IPS-20b (cell line): ENCODE measurements around the gene SOBP.

Experiments used
- H3K27ac ChIP-seq: one replicate; pipeline ENCODE4 v1.5.1; 2013; ENCODE audit warnings: low read length
- H3K27me3 ChIP-seq: 2 replicates; pipeline ENCODE4 v1.6.1; 2013; ENCODE audit warnings: mild to moderate bottlenecking, low read length, inconsistent platforms; ENCODE audit not compliant: insufficient read depth
- H3K36me3 ChIP-seq: 2 replicates; pipeline ENCODE4 v1.6.1; 2013; ENCODE audit warnings: low read depth, mild to moderate bottlenecking, inconsistent platforms, low read length, moderate library complexity; ENCODE audit not compliant: insufficient read depth
- H3K4me1 ChIP-seq: 2 replicates; pipeline ENCODE4 v1.6.1; 2013; ENCODE audit warnings: mild to moderate bottlenecking, control low read depth, inconsistent platforms, low read length, moderate library complexity; ENCODE audit not compliant: insufficient read depth
- H3K4me3 ChIP-seq: 2 replicates; pipeline ENCODE4 v1.5.1; 2013; ENCODE audit warnings: mild to moderate bottlenecking, low read length, inconsistent platforms
- H3K9ac ChIP-seq: 2 replicates; pipeline ENCODE4 v1.6.1; 2013; ENCODE audit warnings: low read depth, mild to moderate bottlenecking, inconsistent platforms, low read length, moderate library complexity
- H3K9me3 ChIP-seq: 2 replicates; pipeline ENCODE4 v1.6.1; 2013; ENCODE audit warnings: mild to moderate bottlenecking, low read depth, low read length, inconsistent platforms; ENCODE audit not compliant: insufficient read depth

SOBP gene

DNA sequence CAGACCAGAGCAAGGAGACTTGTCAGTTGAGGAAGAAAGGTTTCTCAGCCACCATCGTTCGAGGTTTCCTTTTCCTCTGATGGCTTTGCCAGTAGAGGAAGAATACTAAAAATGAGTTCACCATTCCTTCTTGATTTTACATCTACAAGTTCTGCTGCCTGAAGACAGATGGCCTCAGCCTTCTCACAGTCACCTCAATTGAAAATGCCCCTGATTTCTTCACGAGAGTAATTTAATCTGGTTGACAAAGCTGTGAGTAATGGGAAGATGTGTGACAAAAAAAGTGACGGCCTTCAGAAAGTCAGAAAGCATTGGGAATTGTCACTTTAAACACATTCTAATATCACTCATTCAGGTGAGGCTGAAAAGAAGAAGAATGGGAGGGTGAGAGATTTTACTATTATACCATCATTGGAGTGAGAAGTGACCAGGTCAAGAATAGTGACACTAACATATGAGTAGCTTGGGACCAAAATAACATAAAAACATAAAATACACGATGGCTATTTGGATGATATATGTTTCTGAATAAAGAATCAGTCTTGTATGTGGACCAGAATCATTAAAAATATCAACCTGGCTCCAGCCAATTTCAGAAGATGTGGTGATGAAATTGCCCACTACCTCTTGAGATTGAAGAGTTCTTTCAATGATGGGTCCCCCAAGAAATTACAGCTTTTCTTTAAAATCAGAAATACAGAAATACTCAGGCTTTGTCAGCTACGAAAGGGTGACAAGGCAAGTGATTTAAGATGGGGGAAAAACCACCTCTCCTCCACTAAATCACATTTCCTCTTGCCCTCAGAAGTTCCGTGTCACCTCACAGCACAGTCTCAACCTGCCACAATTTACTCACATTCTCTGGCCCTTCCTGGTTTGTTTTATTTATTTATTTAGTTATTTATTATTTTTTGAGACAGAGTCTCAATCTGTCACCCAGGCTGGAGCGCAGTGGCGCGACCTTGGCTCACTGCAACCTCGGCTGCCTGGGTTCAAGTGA is 147.7 kb downstream of the SOBP start:
- Histone ChIP-seq H3K9me3 (no peaks in the 10 kb centered on the region), H3K4me1 (no peaks in the 10 kb centered on the region), H3K4me3 (no peak overlapping the region), H3K36me3 (no peaks in the 10 kb centered on the region), H3K9ac (no peak overlapping the region), H3K27ac (no peak overlapping the region), H3K27me3 (peaks cover 36% of the 10 kb centered on the region)

DNA sequence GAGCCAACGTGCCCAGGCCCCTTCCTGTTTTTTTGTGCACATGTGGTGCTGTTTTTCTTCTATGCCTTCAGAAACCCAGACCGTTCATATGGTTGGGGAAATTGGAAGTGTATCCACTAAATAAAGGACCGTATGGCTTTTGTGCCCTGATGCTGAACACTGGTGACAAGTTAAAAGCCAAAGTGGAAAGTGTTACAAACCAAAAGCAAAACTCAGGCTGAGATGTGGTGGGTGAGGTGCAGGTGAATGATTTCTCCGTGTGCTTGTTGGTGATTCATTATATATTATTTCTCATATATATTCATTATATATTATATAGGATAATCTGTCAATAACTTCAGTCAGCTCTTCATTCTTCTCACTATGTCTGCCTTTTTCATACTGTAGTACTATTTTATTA is 148.6 kb downstream of the SOBP start:
- H3K4me3 ChIP-seq = no peak overlapping the region
- H3K27me3 ChIP-seq = peaks cover 27% of the 10 kb centered on the region
- H3K9ac ChIP-seq = no peak overlapping the region
- H3K9me3 ChIP-seq = no peaks in the 10 kb centered on the region
- H3K4me1 ChIP-seq = no peaks in the 10 kb centered on the region
- no peak overlapping the region for H3K27ac ChIP-seq
- H3K36me3 ChIP-seq = no peaks in the 10 kb centered on the region

DNA sequence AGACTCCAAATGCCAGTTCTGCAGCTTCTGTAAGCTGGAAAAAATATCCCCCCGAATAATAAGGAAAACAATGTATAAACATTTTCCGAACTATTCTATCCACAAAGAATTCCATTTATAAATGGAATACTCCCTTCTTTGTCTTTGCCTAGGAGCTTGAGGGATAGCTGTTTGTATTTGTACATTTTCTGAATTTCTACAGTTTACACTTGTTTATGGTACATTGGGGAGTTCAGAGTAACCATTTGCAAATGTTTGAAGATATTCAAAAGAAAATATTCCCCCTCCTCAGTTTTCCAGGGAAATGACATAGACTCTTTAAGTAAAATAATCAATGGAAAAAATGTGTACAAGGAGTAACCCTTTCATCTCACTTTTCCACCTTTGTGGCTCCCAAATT is 149.6 kb downstream of the SOBP start:
- Histone ChIP-seq H3K4me1 (no peaks in the 10 kb centered on the region), H3K4me3 (no peak overlapping the region), H3K9ac (no peak overlapping the region), H3K36me3 (no peaks in the 10 kb centered on the region), H3K27ac (no peak overlapping the region), H3K27me3 (peaks cover 17% of the 10 kb centered on the region), H3K9me3 (no peaks in the 10 kb centered on the region)

DNA sequence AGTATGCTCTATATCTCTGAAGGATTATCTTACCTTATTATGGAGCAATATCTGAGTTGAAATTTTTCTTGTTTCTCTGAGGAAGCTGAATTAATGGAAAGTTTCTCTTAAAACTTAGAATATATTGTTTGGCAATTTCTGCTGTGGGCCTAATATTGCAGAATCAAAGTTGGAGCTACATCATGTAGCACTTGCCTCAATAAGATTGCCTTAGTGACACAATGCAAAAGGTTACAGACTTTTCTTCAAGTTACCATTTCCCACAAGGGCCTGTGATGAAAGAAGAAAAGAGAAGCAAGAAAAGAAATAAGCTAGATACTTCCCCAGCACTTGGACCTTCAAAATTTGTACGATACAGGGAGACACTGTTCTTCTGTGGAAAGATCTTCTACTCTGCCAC is 151.2 kb downstream of the SOBP start:
- Histone ChIP-seq H3K27ac (no peak overlapping the region), H3K27me3 (peaks cover 3% of the 10 kb centered on the region), H3K36me3 (no peaks in the 10 kb centered on the region), H3K9me3 (no peaks in the 10 kb centered on the region), H3K4me1 (no peaks in the 10 kb centered on the region), H3K9ac (no peak overlapping the region), H3K4me3 (no peak overlapping the region)

DNA sequence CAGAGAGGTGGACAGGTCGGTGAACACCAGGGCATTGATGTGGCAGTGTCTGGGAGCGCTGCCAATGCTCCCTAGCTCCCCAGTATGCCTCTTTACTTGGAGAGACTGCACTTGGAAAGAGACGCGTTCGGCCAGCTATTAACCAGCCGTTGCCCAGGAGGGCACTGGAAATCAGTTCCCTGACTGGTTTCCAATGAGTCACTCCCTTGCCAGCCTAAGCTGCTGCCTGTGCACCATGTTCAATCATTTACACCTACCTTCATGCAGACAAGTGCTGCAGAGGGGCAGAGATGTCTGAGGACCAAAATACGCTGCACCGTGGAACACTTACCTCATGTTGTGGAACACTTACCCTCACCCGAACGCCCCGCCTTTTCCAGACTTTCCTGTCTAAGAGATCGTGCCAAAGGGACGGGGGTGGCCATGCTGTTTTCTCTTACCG is 151.6 kb downstream of the SOBP start:
- H3K27ac ChIP-seq = no peak overlapping the region
- no peaks in the 10 kb centered on the region for H3K36me3 ChIP-seq
- H3K27me3 ChIP-seq = no peaks in the 10 kb centered on the region
- H3K9me3 ChIP-seq = no peaks in the 10 kb centered on the region
- no peak overlapping the region for H3K9ac ChIP-seq
- no peaks in the 10 kb centered on the region for H3K4me1 ChIP-seq
- no peak overlapping the region for H3K4me3 ChIP-seq

DNA sequence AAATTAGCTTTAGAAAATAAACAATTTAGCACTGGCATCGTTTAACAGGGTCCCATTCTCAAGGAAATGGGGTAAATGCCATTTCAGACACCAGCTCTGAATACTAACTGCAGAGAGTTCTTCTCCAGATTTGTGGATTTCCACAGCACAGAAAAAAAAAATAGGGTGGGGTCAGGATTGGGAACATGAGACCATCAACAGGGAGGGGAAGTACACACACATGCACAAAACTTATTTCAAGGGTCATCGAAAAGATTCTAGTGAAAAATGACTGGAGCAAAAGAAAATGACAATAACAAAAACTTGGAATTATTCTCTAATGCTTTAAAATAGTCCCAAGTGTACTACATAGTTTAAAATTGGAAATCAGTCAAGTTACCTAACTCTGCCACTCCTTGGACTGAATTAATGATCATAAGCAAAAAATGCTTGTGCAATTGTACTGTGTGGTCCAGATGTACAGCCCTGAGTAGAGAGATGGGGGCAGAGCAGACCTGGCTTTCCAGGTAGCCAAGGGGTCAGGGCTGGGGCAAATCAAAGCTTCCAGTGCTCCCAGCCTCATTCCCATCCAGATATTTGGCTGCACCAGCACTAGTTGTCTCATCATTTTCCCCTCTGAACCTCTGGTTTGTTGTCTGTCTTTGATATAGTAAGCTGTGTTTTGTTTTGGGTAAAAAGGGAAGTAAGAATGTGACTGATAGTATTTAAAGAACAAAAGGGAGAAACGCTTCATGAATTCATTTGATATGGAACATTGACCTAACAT is 152.4 kb downstream of the SOBP start:
- Histone ChIP-seq H3K9ac (no peak overlapping the region), H3K27me3 (no peaks in the 10 kb centered on the region), H3K4me3 (no peak overlapping the region), H3K27ac (no peak overlapping the region), H3K9me3 (no peaks in the 10 kb centered on the region), H3K36me3 (no peaks in the 10 kb centered on the region), H3K4me1 (no peaks in the 10 kb centered on the region)

DNA sequence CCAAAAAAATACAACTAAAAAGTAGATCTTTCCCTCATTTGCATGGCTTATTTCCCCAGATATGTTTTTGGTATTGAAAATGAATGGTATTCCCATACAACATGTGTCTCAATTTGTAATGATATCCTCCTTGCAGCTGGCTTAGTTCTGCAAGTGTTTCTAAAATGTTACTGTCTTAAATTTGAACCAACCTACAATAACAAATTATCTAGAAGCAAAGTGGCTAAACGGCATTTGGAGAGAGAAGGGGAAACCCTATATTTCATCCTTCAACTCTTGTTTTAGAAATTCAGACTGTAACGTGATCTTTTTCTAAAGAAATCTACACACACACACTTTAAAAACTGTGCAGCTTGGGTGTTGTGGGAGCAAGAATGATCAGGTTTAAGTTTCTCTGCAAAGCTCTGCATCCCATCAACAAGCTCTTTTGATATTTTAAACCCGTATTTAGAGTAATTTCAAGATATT is 153.0 kb downstream of the SOBP start:
- no peak overlapping the region for H3K9ac ChIP-seq

DNA sequence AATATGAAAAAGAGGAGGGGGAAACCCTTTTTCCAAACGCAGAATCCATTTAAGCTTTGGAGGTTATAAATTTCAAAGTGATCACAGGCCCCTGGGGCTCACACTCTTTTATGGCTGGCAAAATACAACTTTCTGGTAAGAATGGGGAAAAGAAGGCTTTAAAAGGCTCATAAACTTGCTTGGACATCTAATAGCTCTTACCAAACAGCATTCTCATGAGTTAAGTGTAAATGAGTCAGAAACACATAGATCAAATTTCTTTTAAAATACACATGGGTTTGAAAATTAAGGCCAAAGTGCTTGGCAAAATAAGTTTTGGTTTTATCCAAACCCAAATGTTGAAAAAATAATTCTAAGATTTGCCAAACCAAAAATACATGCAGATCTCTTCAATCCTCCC is 154.6 kb downstream of the SOBP start:
- Histone ChIP-seq H3K36me3 (no peaks in the 10 kb centered on the region), H3K9ac (no peak overlapping the region), H3K27me3 (no peaks in the 10 kb centered on the region), H3K4me3 (no peak overlapping the region), H3K9me3 (no peaks in the 10 kb centered on the region), H3K27ac (no peak overlapping the region), H3K4me1 (no peaks in the 10 kb centered on the region)

More for the DNA sequence above, 153.0 kb downstream of the SOBP start:
- H3K4me3 ChIP-seq = no peak overlapping the region
- H3K27ac ChIP-seq = no peak overlapping the region
- no peaks in the 10 kb centered on the region for H3K4me1 ChIP-seq
- no peaks in the 10 kb centered on the region for H3K36me3 ChIP-seq
- no peaks in the 10 kb centered on the region for H3K9me3 ChIP-seq
- H3K27me3 ChIP-seq = no peaks in the 10 kb centered on the region

DNA sequence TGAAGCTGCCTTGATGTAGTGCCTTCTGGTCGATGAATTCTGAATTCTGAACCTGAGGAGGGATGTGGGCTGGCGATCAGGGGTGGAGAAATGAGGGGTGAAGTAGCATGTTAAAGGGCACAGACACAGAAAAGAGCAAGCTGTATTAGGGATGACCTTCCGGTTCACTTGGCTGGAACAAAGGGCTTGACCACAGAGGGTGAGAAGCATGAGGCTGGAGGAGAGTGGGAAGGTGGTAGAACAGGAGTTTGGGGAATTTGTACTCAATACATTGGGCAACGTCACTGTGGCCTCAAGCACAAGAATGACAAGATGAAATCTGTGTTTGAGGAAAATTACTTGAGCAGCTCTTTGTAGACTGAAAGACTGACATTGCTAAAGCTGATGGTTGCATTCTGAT is 155.8 kb downstream of the SOBP start:
- H3K9ac ChIP-seq = no peak overlapping the region

DNA sequence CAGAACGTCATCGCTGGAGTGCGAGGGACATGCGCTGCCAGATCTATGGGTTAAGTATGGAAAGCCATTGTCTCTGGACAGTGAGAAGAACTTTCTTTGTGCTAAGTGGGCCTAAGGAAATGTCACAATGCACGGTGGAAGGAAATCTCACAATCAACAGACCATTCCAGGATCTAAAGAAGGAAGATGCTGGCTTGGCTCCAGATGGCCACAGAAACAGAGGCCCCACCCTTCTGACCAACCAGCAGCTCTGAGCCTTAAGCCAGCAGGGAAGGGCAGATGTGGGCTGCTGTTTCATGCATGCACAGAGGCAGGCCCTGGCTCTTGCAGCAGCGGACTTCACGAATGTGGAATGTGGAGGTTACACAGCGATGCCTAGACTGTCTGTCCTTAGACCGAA is 156.3 kb downstream of the SOBP start:
- H3K4me1 ChIP-seq = no peaks in the 10 kb centered on the region
- H3K9ac ChIP-seq = no peak overlapping the region
- H3K9me3 ChIP-seq = no peaks in the 10 kb centered on the region
- no peaks in the 10 kb centered on the region for H3K27me3 ChIP-seq
- no peak overlapping the region for H3K27ac ChIP-seq
- H3K4me3 ChIP-seq = no peak overlapping the region
- H3K36me3 ChIP-seq = no peaks in the 10 kb centered on the region

More for the DNA sequence above, 155.8 kb downstream of the SOBP start:
- Histone ChIP-seq H3K4me3 (no peak overlapping the region), H3K27ac (no peak overlapping the region), H3K4me1 (no peaks in the 10 kb centered on the region), H3K9me3 (no peaks in the 10 kb centered on the region), H3K27me3 (no peaks in the 10 kb centered on the region), H3K36me3 (no peaks in the 10 kb centered on the region)

DNA sequence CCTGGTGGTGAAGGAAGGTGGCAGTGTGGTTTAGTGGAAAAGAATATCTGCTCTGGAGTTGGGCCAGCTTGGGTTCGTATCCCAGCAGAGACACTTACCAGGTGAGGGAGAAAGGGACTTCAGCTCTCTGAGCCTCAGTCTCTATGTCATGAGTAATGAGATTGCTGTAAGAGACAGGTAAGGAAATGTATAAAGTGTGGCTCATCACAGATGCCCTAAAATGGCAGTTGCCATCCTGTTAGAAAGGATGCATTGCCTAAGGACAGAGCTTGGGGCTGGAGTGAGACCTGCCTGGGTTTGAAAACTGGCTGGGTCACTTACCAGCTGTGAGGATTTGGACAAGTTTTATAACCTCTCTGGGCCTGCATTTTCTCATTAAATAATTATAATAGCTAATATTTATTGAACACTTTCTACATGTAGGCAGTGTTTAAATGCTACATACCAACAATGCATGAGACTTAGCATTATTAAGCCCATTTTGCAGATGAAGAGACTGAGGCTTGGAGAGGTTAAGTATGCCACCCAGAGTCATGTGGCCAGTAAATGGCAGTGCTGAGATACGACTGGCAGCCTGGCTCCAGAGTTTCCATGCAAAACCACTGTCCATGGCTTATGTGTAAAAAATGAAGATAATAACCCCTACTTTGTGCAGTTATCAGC is 157.0 kb downstream of the SOBP start:
- no peak overlapping the region for H3K27ac ChIP-seq
- H3K4me3 ChIP-seq = no peak overlapping the region
- no peaks in the 10 kb centered on the region for H3K36me3 ChIP-seq
- no peaks in the 10 kb centered on the region for H3K4me1 ChIP-seq
- no peak overlapping the region for H3K9ac ChIP-seq
- no peaks in the 10 kb centered on the region for H3K27me3 ChIP-seq
- no peaks in the 10 kb centered on the region for H3K9me3 ChIP-seq
